Raji (cell line): Measurements from ENCODE around the gene DDX60.

Experiments
- POLR2A ChIP-seq: IDR thresholded peaks from 2 replicates; pipeline ENCODE4 v1.6.1; 2011; ENCODE audit warnings: low read depth, low read length, control low read depth; ENCODE audit not compliant: insufficient read depth

Gene DDX60

DNA sequence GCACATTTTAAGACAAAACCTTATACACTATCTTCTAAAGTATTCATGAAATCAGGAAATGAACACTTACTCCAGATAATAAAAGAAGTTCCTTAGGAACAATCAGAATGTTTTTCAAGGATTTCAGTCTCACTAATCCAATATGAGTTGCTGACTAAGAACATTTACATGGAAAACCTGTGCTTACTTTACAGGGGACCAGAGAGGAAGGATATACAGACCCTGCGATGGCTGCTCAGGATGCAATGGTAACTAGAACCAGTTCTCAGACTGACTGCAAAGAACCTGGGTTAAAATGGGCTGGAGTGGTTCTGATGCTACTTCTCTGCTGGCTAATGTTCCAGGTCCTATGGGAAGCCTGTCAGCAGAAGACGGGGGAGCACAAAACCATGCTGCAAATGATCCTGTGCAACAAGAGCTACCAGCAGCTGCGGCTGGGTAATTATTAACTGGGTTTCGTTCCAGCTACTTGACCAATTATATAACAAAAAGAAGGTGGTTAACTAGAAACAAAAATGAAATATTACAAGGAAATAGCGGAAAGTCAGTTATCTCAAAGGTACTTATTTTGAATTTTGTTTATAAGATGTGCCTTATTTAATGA lies 140.9 kb downstream of the DDX60 start:
- no peak for TF ChIP-seq POLR2A

GRCh38 chr4:168174308-168174707 lies 144.2 kb downstream of the DDX60 start:
- TF ChIP-seq POLR2A: no peak

DNA sequence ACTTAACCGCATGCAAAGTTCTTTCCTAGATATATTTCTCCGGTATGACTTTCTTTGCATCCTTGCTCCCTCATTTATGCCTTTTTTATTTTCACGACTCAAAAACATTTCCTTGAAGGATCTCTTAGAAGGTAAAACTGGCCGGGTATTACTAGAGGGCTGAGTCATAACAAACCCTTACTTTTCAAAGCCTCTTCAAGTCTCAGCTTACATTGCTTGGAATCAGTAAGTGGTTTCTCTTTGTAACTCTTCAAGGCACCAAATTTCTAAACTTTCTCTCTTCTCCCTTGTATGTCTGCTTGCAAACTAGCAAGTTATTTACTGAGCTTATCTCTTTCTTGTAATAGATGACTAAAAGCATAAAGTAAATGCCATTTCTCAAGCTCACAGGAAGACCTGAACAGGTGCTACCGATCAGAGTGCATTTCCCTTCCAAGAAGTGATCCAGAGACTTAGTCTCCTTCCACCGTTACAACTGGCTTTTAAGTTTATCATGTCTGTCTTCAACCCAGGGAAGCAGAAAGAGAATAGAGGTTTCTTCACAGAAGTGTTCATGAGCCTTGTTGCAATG lies 150.8 kb downstream of the DDX60 start:
- TF ChIP-seq POLR2A: no peak
